Loucy (cell line): Measurements from ENCODE around the gene CCDC91.

Experiments
- H2AFZ ChIP-seq: fragments of 200-600 bp; sonication (generic); 2 replicates; pipeline ENCODE4 v1.6.0; 2016; ENCODE audit warnings: antibody characterized with exemption, mild to moderate bottlenecking, low read length, moderate library complexity
- H3F3A ChIP-seq: fragments of 200-600 bp; 2 replicates; pipeline ENCODE4 v1.6.0; 2016; ENCODE audit warnings: antibody characterized with exemption, low read depth, mild to moderate bottlenecking
- H3K27me3 ChIP-seq: fragments of 200-600 bp; sonication (generic); 2 replicates; pipeline ENCODE4 v1.6.1; 2014; ENCODE audit warnings: low read length, mild to moderate bottlenecking; ENCODE audit not compliant: insufficient read depth, poor library complexity, severe bottlenecking
- H3K36me3 ChIP-seq: fragments of 200-600 bp; sonication (generic); 2 replicates; pipeline ENCODE4 v1.6.1; 2016; ENCODE audit warnings: low read length; ENCODE audit not compliant: insufficient read depth
- H3K4me1 ChIP-seq: fragments of 200-600 bp; sonication (generic); 2 replicates; pipeline ENCODE4 v1.5.1; 2014; ENCODE audit warnings: low read length, mild to moderate bottlenecking; ENCODE audit not compliant: insufficient read depth, poor library complexity, severe bottlenecking
- H3K4me2 ChIP-seq: fragments of 200-600 bp; sonication (generic); 2 replicates; pipeline ENCODE4 v1.6.0; 2014; ENCODE audit warnings: antibody characterized with exemption, low read length, low read depth, mild to moderate bottlenecking; ENCODE audit not compliant: poor library complexity, severe bottlenecking
- H3K4me3 ChIP-seq: fragments of 200-600 bp; sonication (generic); 2 replicates; pipeline ENCODE4 v1.5.1; 2014; ENCODE audit warnings: low read length, mild to moderate bottlenecking, mixed read lengths; ENCODE audit not compliant: poor library complexity, severe bottlenecking
- H3K79me2 ChIP-seq: fragments of 200-600 bp; sonication (generic); 2 replicates; pipeline ENCODE4 v1.6.1; 2014; ENCODE audit warnings: low read length; ENCODE audit not compliant: insufficient read depth
- H3K9ac ChIP-seq: fragments of 200-600 bp; sonication (generic); 2 replicates; pipeline ENCODE4 v1.6.0; 2014; ENCODE audit warnings: mild to moderate bottlenecking, low read depth, low read length, moderate library complexity; ENCODE audit not compliant: poor library complexity, severe bottlenecking
- H3K9me2 ChIP-seq: fragments of 200-600 bp; sonication (generic); replicated peaks from 2 replicates; pipeline ENCODE4 v1.6.1; 2016; ENCODE audit warnings: low read depth, low read length, mixed read lengths
- H3K9me3 ChIP-seq: fragments of 200-600 bp; sonication (generic); 2 replicates; pipeline ENCODE4 v1.6.1; 2014; ENCODE audit warnings: mild to moderate bottlenecking, antibody characterized with exemption, low read length, low read depth; ENCODE audit not compliant: insufficient read depth
- H4K20me1 ChIP-seq: fragments of 200-600 bp; sonication (generic); 2 replicates; pipeline ENCODE4 v1.6.0; 2014; ENCODE audit warnings: antibody characterized with exemption, low read length, mild to moderate bottlenecking; ENCODE audit not compliant: insufficient read depth, poor library complexity, severe bottlenecking
- CTCF ChIP-seq: fragments of 200-600 bp; sonication (generic); conservative IDR thresholded peaks from 2 replicates; pipeline ENCODE4 v1.5.1; 2014; ENCODE audit warnings: mild to moderate bottlenecking, antibody characterized with exemption, low read length
- EZH2phosphoT487 ChIP-seq: fragments of 200-600 bp; IDR thresholded peaks from 2 replicates; pipeline ENCODE4 v1.6.1; 2018; ENCODE audit warnings: antibody characterized with exemption, mild to moderate bottlenecking, moderate library complexity, borderline replicate concordance

CCDC91 gene

DNA sequence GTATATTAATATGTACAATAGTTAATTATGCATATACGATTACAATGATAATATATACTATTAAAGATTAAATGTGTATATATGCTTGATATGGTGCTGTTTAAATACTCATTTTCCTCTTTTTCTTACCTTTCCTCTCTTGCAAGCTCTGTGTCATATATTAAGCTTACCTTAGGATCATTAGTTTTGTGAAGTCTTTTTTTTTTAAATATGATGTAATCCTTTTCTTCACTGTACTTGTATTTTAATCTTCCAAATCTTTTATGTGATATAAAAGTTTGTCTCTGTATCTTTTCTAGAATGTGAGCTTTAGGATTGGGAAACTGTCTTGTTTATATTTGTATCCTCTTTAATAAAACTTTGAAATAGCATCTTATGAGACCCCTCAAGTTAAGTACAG is 88.7 kb downstream of the CCDC91 start:
- no peaks in the 10 kb centered on the region for H4K20me1 ChIP-seq
- H3K27me3 ChIP-seq, result no peaks in the 10 kb centered on the region
- H3K9ac ChIP-seq, result no peak overlapping the region
- H3K4me3 ChIP-seq, result no peak overlapping the region
- no peak for TF ChIP-seq EZH2phosphoT487
- no peak for TF ChIP-seq CTCF
- H3K36me3 ChIP-seq, result no peaks in the 10 kb centered on the region
- peaks cover 3% of the 10 kb centered on the region for H3K4me1 ChIP-seq
- H2AFZ ChIP-seq, result no peak overlapping the region
- no peaks in the 10 kb centered on the region for H3F3A ChIP-seq
- no peak overlapping the region for H3K4me2 ChIP-seq
- H3K79me2 ChIP-seq, result no peaks in the 10 kb centered on the region
- no peaks in the 10 kb centered on the region for H3K9me2 ChIP-seq
- H3K9me3 ChIP-seq, result no peaks in the 10 kb centered on the region; the same call in 1 of the 2 replicates

GRCh38 chr12:28286352-28286751 is 96.1 kb downstream of the CCDC91 start:
- H3K4me1 ChIP-seq, result no peaks in the 10 kb centered on the region
- H3K9ac ChIP-seq, result no peak overlapping the region
- no peaks in the 10 kb centered on the region for H3F3A ChIP-seq
- H3K36me3 ChIP-seq, result 0 out of 2 replicates have a peak, but pooled peaks cover 5% of the 10 kb centered on the region
- H3K4me2 ChIP-seq, result no peak overlapping the region
- no peaks in the 10 kb centered on the region for H4K20me1 ChIP-seq
- H3K79me2 ChIP-seq, result peaks cover 22% of the 10 kb centered on the region; the same call in 1 of the 2 replicates
- H3K27me3 ChIP-seq, result no peaks in the 10 kb centered on the region
- no peak overlapping the region for H2AFZ ChIP-seq
- H3K9me2 ChIP-seq, result no peaks in the 10 kb centered on the region
- peaks cover 27% of the 10 kb centered on the region; the same call in 1 of the 2 replicates for H3K9me3 ChIP-seq
- H3K4me3 ChIP-seq, result no peak overlapping the region
- no peak for TF ChIP-seq EZH2phosphoT487
- no peak for TF ChIP-seq CTCF

DNA sequence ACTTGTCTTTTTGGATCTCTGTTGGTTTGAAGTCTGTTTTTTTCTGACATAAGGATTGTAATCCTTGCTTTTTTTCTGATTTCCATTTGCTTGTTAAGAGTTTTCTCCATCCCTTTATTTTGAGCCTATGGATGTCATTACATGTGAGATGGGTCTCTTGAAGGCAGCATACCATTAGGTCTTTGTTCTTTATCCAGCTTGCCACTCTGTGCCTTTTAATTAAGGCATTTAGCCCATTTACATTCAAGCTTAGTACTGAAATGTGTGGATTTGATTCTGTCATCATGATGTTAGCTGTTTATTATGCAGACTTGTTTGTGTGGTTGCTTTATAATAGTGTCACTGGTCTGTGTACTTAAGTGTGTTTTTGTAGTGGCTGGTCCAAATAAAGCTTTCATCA is 100.0 kb downstream of the CCDC91 start:
- Histone ChIP-seq H3K79me2 (peaks cover 22% of the 10 kb centered on the region; the same call in 1 of the 2 replicates), H3K9ac (no peak overlapping the region), H3F3A (no peaks in the 10 kb centered on the region), H3K27me3 (no peaks in the 10 kb centered on the region), H3K4me1 (no peaks in the 10 kb centered on the region), H3K9me3 (peaks cover 27% of the 10 kb centered on the region; the same call in 1 of the 2 replicates), H2AFZ (no peak overlapping the region), H3K4me2 (no peak overlapping the region), H3K4me3 (no peak overlapping the region), H4K20me1 (no peaks in the 10 kb centered on the region), H3K36me3 (peaks cover 17% of the 10 kb centered on the region; the same call in 1 of the 2 replicates), H3K9me2 (no peaks in the 10 kb centered on the region)
- TF ChIP-seq CTCF, result no peak
- TF ChIP-seq EZH2phosphoT487, result no peak
